Stimulated activated naive CD8-positive, alpha-beta T cell treated with anti-CD3 and anti-CD28 coated beads, Interleukin-15, Interleukin-2, amounts not matched to agents 100 ng/mL and 50 ng/mL, for 24 hours (primary cell): ENCODE data around the gene PLXNC1.
A peak's percentile ranks its signal among the peaks of the same experiment; 100 is the strongest.

Source experiments
- H3K27ac Mint-ChIP-seq: one replicate; pipeline ENCODE4 v1.8.0; 2021; ENCODE audit warnings: mild to moderate bottlenecking, mixed read lengths
- H3K27me3 Mint-ChIP-seq: one replicate; pipeline ENCODE4 v1.8.0; 2021; ENCODE audit warnings: mixed read lengths
- H3K36me3 Mint-ChIP-seq: one replicate; pipeline ENCODE4 v1.8.0; 2021; ENCODE audit warnings: low read depth, mixed read lengths
- H3K4me1 Mint-ChIP-seq: one replicate; pipeline ENCODE4 v1.8.0; 2021; ENCODE audit warnings: low read depth, mixed read lengths
- H3K4me3 Mint-ChIP-seq: one replicate; pipeline ENCODE4 v1.8.0; 2021; ENCODE audit warnings: mild to moderate bottlenecking, mixed read lengths
- H3K9me3 Mint-ChIP-seq: one replicate; pipeline ENCODE4 v1.8.0; 2021; ENCODE audit warnings: mixed read lengths

The PLXNC1 gene

DNA sequence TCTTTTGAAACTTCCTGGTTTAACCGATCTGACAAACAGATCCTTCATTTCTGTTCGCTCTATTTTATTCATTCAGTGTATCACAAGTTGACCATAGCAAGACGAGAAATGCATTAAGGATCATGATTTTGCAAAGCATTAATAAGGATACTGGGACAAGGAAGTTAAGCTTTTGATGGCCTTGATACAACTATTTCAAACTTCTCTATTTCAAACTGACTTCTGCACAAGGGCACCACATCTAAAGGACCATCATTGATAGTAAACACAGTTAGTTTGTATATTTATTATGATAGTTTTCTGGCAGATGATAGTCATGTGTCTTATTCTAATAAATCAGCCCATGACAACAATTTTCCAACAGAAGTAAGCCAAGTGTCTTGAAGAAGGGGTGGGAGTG lies 25.8 kb upstream of the PLXNC1 start:
- Mint-ChIP-seq H3K4me3 (no peak overlapping the region), H3K36me3 (no peaks in the 10 kb centered on the region), H3K27me3 (no peaks in the 10 kb centered on the region), H3K4me1 (peaks cover 55% of the 10 kb centered on the region), H3K9me3 (no peaks in the 10 kb centered on the region), H3K27ac (no peak overlapping the region)

DNA sequence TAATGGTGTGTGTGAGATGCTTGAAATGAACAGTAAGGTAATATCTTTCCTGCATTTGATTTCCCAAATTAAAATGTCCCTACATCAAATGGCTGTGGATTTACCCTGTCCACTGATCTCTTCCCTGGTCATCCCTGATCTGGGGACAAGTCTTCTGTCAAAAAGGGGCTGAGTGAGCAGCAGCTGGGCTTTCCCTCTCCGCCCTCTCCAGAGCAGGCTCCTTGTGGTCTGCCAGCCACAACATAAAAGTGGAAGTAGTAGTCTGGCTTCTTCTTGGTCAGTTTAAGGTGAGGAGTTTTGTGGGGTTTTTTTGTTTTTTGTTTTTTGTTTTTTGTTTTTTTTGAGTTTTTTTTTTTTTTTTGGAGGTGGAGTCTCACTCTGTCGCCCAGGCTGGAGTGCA lies 25.2 kb upstream of the PLXNC1 start:
- Mint-ChIP-seq H3K4me3 (no peak overlapping the region), H3K27ac (peak overlapping the region; percentile 71), H3K4me1 (peaks cover 60% of the 10 kb centered on the region), H3K27me3 (no peaks in the 10 kb centered on the region), H3K36me3 (no peaks in the 10 kb centered on the region), H3K9me3 (no peaks in the 10 kb centered on the region)

DNA sequence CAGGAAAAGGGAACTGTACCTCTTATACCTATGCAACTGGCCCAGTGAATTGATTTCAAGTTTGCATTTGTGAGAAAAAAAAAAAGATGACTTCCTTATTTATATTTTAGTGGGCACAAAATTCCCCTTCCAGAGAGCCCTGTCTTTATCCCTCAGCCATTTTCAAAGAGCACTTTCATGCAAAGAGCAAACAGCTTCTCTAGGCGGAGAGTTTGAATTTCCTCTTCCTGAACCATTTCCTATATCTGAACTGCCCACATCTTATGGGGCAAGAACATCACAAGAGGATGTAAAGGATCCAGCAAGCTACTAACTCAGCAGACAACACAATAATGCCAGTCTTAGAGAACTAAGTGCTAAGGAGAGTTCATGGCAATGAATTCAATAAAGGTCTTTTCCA lies 22.3 kb upstream of the PLXNC1 start:
- Mint-ChIP-seq H3K27ac (no peak overlapping the region), H3K9me3 (no peaks in the 10 kb centered on the region), H3K36me3 (no peaks in the 10 kb centered on the region), H3K4me3 (no peak overlapping the region), H3K27me3 (no peaks in the 10 kb centered on the region), H3K4me1 (peaks cover 60% of the 10 kb centered on the region)

DNA sequence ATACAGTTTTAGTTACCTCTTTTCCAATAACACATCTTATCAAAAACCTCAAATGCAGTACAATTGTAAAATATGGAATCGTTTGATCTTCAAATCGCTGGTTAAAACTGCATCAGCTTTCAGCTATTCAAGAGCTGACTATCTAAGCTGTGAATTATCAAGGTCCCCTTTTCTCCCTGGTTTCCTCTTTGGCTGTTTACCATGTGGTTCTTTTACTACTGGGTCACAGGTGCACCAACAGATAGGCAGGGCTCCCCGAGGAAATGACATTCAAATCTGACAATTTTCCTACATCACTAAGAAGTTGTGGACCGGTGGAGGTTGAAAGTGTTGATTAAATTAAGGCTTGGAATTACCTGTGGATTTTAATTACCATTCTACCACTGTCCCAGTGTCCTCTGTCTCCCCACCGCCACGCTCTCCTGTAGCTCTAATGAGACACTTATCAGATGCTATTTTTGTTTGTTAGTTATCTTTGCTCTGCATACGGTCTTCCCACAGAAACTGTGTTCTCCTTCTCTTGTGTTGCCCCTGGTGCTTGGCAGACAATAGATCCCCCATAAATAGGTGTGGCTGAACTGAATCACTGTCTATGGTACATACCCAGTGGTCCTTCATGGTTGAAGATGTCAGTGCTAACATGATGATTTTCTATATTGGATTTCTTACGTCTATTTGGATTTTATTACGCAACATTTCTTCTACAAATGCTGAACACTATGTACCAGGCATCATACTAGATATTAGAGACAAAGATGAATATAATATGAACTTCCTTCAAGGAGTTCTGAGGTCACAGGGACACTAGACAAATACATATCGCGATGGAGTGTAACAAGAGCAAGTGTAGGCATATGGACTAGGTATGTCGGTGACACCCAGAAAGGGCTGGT lies 20.9 kb upstream of the PLXNC1 start:
- Mint-ChIP-seq H3K27ac (no peak overlapping the region), H3K4me1 (peaks cover 53% of the 10 kb centered on the region), H3K4me3 (no peak overlapping the region)

DNA sequence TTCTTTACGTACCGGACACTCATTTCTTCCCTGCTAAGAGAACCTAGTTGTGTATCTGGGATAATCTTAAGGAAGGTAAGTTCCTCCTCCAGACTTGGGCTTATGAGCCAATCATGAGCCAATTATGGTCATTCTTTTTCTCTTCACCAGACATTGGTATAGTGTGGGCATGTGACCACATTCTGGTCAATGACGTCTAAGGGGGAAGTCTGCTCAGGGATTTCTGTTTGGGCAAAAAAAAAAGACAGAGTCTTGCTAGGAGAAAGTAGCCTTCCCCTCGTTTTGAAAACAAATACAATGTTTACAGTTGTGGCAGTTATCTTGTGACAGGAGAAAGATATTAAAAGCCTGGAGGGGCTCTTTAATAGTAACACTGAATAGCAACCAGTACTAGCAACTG lies 20.1 kb upstream of the PLXNC1 start:
- Mint-ChIP-seq H3K4me1 (peaks cover 45% of the 10 kb centered on the region), H3K27me3 (no peaks in the 10 kb centered on the region), H3K36me3 (no peaks in the 10 kb centered on the region), H3K9me3 (no peaks in the 10 kb centered on the region), H3K27ac (no peak overlapping the region), H3K4me3 (no peak overlapping the region)

More for the DNA sequence above, 20.9 kb upstream of the PLXNC1 start:
- H3K27me3 Mint-ChIP-seq: no peaks in the 10 kb centered on the region
- H3K9me3 Mint-ChIP-seq: no peaks in the 10 kb centered on the region
- no peaks in the 10 kb centered on the region for H3K36me3 Mint-ChIP-seq

DNA sequence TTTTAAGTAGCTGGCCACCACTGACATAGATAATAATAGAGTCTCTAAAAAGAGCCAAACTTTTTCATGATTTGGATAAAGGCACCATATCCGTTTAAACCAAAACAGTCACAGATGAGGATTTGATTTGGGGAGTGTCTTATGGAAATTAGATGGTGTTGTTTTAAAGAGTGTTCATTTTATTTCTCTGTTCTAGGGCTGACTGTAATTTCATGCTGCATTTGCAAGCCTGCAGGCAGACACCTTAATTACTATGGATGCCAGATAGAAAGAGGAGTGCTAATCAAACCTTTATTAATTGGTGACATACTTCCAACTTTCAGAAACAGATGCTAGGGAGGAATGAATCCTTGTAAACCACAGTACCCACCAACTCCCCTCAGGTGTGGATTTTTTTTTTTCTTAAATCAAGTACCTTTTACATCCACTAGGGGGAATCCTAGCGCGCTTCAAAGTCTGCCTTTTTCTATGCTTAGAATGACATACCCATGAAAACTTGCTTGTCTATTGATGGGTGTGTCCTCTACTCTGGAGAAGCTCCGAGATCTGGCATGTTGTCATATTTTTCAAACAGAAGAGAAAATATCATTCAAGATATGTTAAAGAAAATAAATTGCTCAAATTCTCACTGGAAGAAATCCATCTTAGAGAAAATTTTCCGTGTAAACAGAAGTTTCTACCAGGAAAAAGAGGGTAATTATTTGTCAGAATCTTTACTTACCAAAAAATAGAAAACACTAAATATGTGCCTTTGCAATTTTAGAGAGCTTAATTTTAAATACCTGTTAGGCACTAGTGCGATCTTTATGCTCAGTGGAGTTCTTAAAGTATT lies 14.2 kb upstream of the PLXNC1 start:
- Mint-ChIP-seq H3K4me1 (no peaks in the 10 kb centered on the region), H3K27ac (no peak overlapping the region), H3K9me3 (no peaks in the 10 kb centered on the region), H3K27me3 (no peaks in the 10 kb centered on the region), H3K4me3 (no peak overlapping the region), H3K36me3 (no peaks in the 10 kb centered on the region)

DNA sequence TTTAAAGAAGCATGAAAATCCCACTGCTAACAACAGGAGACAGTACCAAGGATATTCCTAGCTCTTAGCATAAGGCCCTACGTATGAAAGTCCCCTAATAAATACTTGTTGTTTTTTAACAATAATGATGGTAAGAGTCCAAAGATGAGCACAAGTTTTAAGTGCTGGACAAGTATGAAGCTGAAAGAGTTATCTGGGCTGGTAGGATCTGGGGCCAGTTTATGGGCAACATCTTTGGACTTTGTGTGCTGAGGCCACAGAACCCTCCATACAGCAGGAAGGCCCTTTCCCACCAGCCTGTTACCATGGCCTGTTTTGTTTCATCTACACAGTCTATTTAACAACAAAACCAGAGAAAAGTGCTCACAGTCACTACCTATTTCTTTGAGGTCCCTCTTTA lies 12.5 kb upstream of the PLXNC1 start:
- Mint-ChIP-seq H3K4me1 (no peaks in the 10 kb centered on the region), H3K27ac (no peak overlapping the region), H3K9me3 (no peaks in the 10 kb centered on the region), H3K36me3 (no peaks in the 10 kb centered on the region), H3K4me3 (no peak overlapping the region), H3K27me3 (no peaks in the 10 kb centered on the region)

DNA sequence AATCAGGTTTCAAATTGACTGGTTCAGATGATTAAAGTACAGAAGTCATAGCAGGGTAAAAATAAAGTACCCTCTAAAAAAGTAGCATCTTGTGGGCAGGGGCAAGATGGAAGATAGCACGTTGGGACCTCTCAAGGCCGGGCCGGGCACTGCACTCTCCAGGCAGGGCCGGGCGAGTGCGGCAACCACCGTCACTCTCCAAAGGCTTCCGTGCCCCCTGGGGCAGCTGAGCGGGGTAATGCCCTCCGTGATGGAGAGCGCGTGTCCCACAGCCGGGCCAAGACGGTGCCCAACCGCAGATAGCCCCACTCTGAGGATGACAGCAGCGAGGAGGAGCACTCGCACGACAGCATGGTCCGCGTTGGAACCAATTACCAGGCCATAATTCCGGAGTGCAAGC lies 8.6 kb upstream of the PLXNC1 start:
- no peaks in the 10 kb centered on the region for H3K36me3 Mint-ChIP-seq
- H3K4me1 Mint-ChIP-seq: peaks cover 13% of the 10 kb centered on the region
- no peak overlapping the region for H3K27ac Mint-ChIP-seq
- no peaks in the 10 kb centered on the region for H3K9me3 Mint-ChIP-seq
- H3K27me3 Mint-ChIP-seq: peaks cover 6% of the 10 kb centered on the region
- no peak overlapping the region for H3K4me3 Mint-ChIP-seq

DNA sequence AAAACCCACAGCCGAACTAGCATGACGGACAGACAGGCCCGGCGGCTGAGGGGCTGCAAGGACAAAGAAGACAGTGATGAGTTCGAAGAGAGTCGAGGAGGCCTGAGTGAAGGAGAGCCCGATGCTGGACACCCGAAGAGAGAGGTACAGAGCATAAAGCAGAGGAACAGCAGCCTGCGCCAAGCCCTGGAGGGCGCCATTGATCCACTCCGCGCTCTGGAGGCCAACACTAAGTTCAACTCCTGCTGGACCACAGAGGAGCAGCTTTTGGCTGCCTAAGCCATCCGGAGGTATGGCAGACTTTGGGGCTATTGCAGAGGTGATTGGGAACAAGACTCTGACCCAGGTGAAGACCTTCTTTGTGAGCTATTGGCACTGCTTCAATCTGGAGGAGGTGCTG lies 7.8 kb upstream of the PLXNC1 start:
- H3K9me3 Mint-ChIP-seq: no peaks in the 10 kb centered on the region
- H3K27ac Mint-ChIP-seq: no peak overlapping the region
- no peak overlapping the region for H3K4me3 Mint-ChIP-seq
- peaks cover 13% of the 10 kb centered on the region for H3K4me1 Mint-ChIP-seq
- H3K36me3 Mint-ChIP-seq: no peaks in the 10 kb centered on the region
- H3K27me3 Mint-ChIP-seq: peaks cover 6% of the 10 kb centered on the region

DNA sequence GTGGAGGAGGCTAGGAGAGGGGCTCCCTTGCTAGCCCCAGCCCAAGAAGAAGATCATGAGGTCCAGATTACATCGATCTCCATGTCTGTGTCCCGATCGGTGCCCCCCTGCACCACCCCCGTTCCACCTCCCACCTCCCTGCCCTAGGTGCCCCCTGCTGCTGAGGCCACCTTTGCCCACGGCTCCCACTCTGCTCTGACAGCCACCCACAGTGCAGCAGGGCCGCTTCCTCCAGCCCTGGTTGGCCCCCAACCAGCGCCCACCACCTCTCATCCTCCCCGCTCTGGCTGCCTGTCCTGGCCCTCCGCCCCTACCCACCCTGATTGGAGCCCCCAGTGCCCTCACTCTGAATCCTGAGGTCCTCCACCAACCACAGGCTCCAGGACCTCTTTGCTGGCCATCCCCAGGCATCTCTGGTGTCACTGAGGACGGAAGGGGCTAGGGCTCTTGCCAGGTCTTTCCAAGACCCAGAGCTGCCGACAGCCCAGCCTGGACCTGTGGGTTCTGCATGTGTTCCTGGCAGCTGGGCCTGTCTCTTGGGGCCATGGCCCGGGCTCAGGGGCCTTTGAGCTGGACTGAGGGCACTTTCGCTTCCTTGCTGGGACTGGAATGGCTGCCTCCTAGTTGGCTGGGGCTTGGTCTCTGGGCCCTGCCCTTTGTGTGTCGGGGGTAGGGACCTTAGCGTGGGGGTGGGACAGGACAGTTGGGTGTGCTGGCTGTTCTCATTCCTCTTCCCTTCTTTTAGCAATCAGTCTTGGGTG lies 7.2 kb upstream of the PLXNC1 start:
- H3K4me3 Mint-ChIP-seq: no peak overlapping the region
- H3K27ac Mint-ChIP-seq: no peak overlapping the region
- no peaks in the 10 kb centered on the region for H3K36me3 Mint-ChIP-seq
- peaks cover 8% of the 10 kb centered on the region for H3K27me3 Mint-ChIP-seq
- no peaks in the 10 kb centered on the region for H3K9me3 Mint-ChIP-seq
- H3K4me1 Mint-ChIP-seq: peaks cover 13% of the 10 kb centered on the region

DNA sequence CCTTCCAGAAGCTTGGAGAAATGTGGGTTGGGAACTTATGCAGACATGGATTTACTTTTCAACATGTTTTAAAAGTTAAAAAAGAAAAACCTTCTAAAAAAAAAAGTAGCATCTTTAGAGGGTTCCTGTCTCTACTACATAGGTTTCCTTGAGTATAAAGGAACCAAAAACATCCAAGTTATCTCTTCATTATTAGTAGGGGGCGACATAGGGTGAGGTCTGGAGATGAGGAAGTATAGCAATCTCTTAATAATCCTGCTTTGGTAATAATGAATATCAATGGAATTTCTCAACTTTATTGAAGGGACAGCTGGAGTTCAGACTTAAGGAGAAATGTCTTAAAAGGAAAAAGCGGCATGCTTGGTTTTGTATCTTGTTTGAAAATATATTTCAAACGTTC lies 6.5 kb upstream of the PLXNC1 start:
- Mint-ChIP-seq H3K4me1 (peaks cover 13% of the 10 kb centered on the region), H3K4me3 (no peak overlapping the region), H3K27ac (no peak overlapping the region), H3K27me3 (peaks cover 15% of the 10 kb centered on the region), H3K9me3 (no peaks in the 10 kb centered on the region), H3K36me3 (no peaks in the 10 kb centered on the region)

DNA sequence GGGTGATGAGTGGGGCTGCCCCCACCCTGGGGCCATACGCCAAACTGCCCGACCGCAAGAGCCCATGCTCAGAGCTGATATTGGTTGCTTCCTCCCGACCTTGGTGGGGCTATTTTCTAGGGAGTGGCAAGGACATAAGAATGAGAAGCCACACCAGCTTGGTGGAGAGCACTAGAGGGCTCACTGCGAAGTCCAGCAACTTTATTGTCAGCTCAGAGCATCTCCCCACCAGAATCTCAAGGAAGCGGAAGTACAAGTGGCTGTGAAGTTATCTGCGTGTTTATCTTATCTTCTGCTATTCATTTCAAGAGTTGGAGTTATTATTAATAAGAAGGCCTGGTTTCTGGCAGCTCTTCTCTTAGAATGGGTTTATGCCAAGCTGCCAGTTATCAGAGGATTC lies 4.9 kb upstream of the PLXNC1 start:
- Mint-ChIP-seq H3K9me3 (no peaks in the 10 kb centered on the region), H3K4me1 (peaks cover 20% of the 10 kb centered on the region), H3K4me3 (no peak overlapping the region), H3K36me3 (no peaks in the 10 kb centered on the region), H3K27ac (no peak overlapping the region), H3K27me3 (peaks cover 21% of the 10 kb centered on the region)

DNA sequence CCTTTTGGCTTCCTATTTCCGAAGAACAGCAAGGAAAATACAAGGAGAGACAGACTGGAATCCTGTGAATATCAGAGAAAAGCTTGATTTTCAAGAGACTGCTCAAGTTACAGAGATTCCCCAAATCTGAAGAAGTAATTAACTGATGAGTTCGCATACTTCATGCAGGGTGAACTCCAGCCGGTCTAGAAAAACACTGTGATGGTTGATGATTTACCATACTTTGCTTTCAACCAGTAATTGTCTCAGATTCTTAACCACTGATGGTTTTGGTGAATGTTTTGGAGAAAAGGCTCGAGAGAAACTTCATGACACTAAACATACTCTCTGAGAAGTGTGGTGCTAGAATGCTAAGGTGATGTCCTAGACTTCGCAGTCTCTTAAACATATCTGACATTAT lies 4.4 kb upstream of the PLXNC1 start:
- Mint-ChIP-seq H3K9me3 (no peaks in the 10 kb centered on the region), H3K4me3 (no peak overlapping the region), H3K27me3 (peaks cover 21% of the 10 kb centered on the region), H3K27ac (no peak overlapping the region), H3K36me3 (no peaks in the 10 kb centered on the region), H3K4me1 (peaks cover 20% of the 10 kb centered on the region)

DNA sequence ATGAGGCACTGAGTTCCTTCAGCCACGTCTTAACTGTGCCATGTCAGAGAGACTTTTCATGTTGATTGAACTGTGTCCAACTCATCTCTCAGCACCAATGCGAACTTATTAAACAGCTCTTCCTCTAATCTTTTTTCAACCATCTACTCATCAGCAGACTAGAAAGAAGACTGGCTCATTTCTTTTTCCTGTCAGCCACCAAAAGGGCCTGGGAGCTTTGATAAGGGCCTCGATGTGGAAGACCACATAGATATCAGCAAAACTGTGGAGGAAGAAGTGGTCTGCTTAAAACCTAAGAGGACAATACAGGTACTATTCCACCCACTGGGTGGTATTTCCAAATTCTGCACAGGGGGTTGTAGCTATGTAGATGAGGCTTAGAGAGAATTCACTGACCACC lies 3.6 kb upstream of the PLXNC1 start:
- Mint-ChIP-seq H3K27me3 (peaks cover 21% of the 10 kb centered on the region), H3K4me3 (no peak overlapping the region), H3K36me3 (no peaks in the 10 kb centered on the region), H3K9me3 (no peaks in the 10 kb centered on the region), H3K27ac (no peak overlapping the region), H3K4me1 (peaks cover 20% of the 10 kb centered on the region)
